Measurements from ENCODE around the gene ASRGL1. TPM values are rescaled to one million over a fixed set of nuclear protein-coding genes. Genes with fewer than 3 reads are reported as not detected.

Gene ASRGL1
- 0.65 and 1.9 TPM in 2 replicates for total RNA-seq

DNA sequence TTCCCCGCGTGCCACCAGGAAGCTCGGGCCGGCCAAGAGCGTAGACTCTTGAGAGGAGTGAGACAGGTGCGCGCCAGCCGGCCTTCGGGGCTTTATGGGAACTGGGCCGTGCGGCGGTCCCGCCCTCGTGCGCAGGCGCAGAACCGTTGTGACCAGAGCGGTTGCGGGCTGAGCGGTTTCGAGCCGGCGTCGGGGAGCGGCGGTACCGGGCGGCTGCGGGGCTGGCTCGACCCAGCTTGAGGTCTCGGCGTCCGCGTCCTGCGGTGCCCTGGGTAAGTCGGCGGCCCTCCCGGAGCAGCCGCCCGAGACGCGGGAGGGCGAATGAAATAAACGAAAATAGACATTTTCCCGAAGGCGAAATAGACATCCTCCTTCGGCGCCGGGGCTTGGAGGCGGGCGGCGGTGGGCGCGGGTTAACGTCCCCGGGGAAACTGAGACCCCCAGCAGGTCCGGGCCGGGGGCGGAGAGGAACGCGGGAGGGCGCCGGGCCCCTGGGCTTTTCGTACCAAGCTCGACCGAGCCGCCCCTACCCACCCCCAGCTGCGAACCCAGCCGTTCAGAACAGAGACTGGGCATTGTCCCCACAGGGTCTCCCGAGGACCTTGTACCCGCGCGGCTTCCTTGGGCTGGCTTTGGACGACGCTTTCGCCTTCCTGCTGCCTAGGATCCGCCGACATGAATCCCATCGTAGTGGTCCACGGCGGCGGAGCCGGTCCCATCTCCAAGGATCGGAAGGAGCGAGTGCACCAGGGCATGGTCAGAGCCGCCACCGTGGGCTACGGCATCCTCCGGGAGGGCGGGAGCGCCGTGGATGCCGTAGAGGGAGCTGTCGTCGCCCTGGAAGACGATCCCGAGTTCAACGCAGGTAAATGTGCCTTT lies at the start of gene ASRGL1:
Gene ASRGL1 (plus strand): TSS at position 146 of the 879 bp plus-strand sequence. CDS start 530 bp downstream, at position 676.

DNA sequence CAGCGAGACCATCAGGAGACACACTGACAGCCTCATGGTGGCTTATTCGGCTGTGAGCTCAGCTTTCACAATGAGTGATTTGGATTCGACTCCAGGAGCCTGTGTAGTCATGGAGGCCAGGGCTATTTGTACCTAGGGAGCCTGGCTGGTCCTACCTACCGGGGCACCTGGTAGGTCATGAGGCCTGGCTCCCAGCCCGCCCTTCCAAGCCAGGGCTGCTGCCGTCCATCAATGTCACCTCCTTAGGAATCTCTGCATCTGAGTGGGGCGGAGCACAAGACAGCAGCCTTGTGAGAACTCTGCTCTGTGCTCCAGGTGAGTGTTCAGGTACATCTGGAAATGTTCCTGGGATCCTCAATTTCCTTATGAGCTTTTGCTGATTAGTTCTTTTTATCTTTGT lies 38.3 kb upstream of the ASRGL1 start, which contains the start of gene SCGB1D4:
Gene SCGB1D4 (minus strand): TSS at position 101 of the 400 bp plus-strand sequence. CDS start 65 bp downstream, at position 36.

DNA sequence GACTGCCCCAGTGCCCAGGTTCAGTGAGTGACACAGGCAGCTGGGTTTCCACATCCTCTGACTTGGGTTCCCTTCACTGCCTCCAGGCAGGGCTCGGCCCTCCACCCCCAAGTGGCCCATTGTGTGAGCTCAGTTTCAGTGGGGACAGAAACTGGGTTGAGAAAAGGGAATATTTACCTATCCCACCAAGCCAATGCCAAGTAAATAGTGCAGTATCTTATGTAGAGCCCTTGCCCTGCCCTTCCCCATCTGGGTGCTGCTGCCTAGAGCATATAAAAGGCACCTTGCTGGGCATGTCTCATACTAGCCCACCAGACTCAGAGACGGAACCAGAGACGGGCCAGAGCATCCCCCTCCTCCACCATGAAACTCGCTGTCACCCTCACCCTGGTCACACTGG lies 81.5 kb downstream of the ASRGL1 start, which contains the start of gene SCGB1A1:
Gene SCGB1A1 (plus strand): TSS at position 301 of the 400 bp plus-strand sequence. CDS start 63 bp downstream, at position 364.

Other genes starting within 250 kb of the ASRGL1 start
- 15.7 and 24.3 TPM in 2 replicates for gene INCENP, start 213.4 kb upstream of the ASRGL1 start, total RNA-seq
- not detected in 2 replicates for gene SCGB1D1, start 147.2 kb upstream of the ASRGL1 start, total RNA-seq
- gene SCGB2A1, start 128.8 kb upstream of the ASRGL1 start, total RNA-seq = not detected in 2 replicates
- gene SCGB1D2, start 95.2 kb upstream of the ASRGL1 start, total RNA-seq = not detected in 2 replicates
- gene SCGB2A2, start 67.3 kb upstream of the ASRGL1 start, total RNA-seq = not detected in 2 replicates
- gene SCGB1D4, start 38.4 kb upstream of the ASRGL1 start, total RNA-seq = not detected in 2 replicates
- gene SCGB1A1, start 81.6 kb downstream of the ASRGL1 start, total RNA-seq = not detected in 2 replicates
- gene AHNAK, start 209.4 kb downstream of the ASRGL1 start, total RNA-seq = 983 and 1,139 TPM in 2 replicates
- gene EEF1G, start 236.4 kb downstream of the ASRGL1 start, total RNA-seq = 1,360 and 1,368 TPM in 2 replicates